ENCODE results near the gene RIC1. TPM values are rescaled to one million over a fixed set of nuclear protein-coding genes. Genes with fewer than 3 reads are reported as not detected.

The RIC1 gene
- total and polyA plus RNA-seq, 2 of the 8 experiments (the other 6 are each of a cell fraction or from before 2014, with no cell fraction given): 10.7 to 24.5 TPM

GRCh38 chr9:5767968-5768932 is 139.3 kb downstream of the RIC1 start:
- Histone ChIP-seq H2BK5ac (ENCODE audit: low read depth, low read length) (no peak overlapping the region), H3K56ac (replicated peaks; ENCODE audit: insufficient read length, low read depth, low read length) (no peak overlapping the region), H2BK20ac (ENCODE audit: low read length) (no peak overlapping the region), H3K27me3 (replicated peaks in 1 of 4; ENCODE audit: control insufficient read depth in 3 of 4, extremely low read depth in 1 of 4, insufficient read depth in 3 of 4, low read length in 3 of 4) (no peaks in the 10 kb centered on the region), H3K4me3 (ENCODE audit: extremely low read depth in 1 of 4, insufficient read depth in 2 of 4, low read depth in 3 of 4, low read length in 4 of 4) (no peak overlapping the region), H3K23ac (ENCODE audit: insufficient read length) (no peak overlapping the region), H3K79me2 (ENCODE audit: control insufficient read depth in 1 of 2, insufficient read depth in 2 of 2, low read length in 2 of 2) (no peaks in the 10 kb centered on the region), H4K91ac (replicated peaks; ENCODE audit: insufficient read length, low read length) (no peak overlapping the region), H4K20me1 (replicated peaks in 1 of 2; ENCODE audit: control insufficient read depth in 1 of 2, insufficient read depth in 2 of 2, low read length in 2 of 2) (peaks cover 2 to 3% of the 10 kb centered on the region in 2 experiments), H3K4me2 (ENCODE audit: insufficient read depth in 1 of 2, low read depth in 2 of 2, low read length in 2 of 2) (no peak overlapping the region), H2BK15ac (ENCODE audit: low read length) (no peak overlapping the region), H3K4ac (replicated peaks; ENCODE audit: insufficient read length, low read depth, low read length) (no peak overlapping the region), H3K4me1 (replicated peaks in 1 of 4; ENCODE audit: control insufficient read depth in 3 of 4, insufficient read depth in 4 of 4, low read length in 3 of 4) (no peaks in the 10 kb centered on the region), H4K8ac (ENCODE audit: extremely low read depth, insufficient read depth, low read length) (no peak overlapping the region), H3K9me3 (ENCODE audit: insufficient read depth in 2 of 2, low read depth in 1 of 2, low read length in 1 of 2) (no peaks in the 10 kb centered on the region), H3K36me3 (ENCODE audit: control insufficient read depth in 2 of 4, insufficient read depth in 4 of 4, low read length in 3 of 4) (peaks cover 3 to 46% (median 19%) of the 10 kb centered on the region in 4 experiments; a peak in 7 of 8 replicates), H2AFZ (ENCODE audit: low read length) (no peak overlapping the region), H3K9ac (replicated peaks in 1 of 4; ENCODE audit: extremely low read depth in 1 of 4, low read depth in 3 of 4, low read length in 3 of 4) (no peak overlapping the region), H2AK5ac (ENCODE audit: low read depth, low read length) (no peak overlapping the region), H3K79me1 (ENCODE audit: low read depth, low read length) (no peaks in the 10 kb centered on the region), H3K27ac (ENCODE audit: low read depth, low read length) (no peak overlapping the region), H2BK120ac (replicated peaks; ENCODE audit: low read depth, low read length) (no peak overlapping the region), H3K14ac (ENCODE audit: insufficient read length) (no peak overlapping the region), H2BK12ac (ENCODE audit: low read depth, low read length) (no peak overlapping the region), H4K5ac (ENCODE audit: insufficient read length, low read depth, low read length) (no peak overlapping the region), H3K23me2 (ENCODE audit: low read depth, low read length) (no peaks in the 10 kb centered on the region), H3K18ac (ENCODE audit: extremely low read depth, low read length) (no peak overlapping the region)
- POLR2A ChIA-PET (ENCODE audit: partially characterized antibody): no interaction called here
- CTCF ChIA-PET (ENCODE audit: partially characterized antibody): no interaction called here
- DNase-seq (ENCODE audit: low read depth in 1 of 2, low spot score in 2 of 2) (no peak), FAIRE-seq (no peak)
- 96% methylated on average over 5 of the region's 5 CpGs; no CpG with 5 or more reads in 1 of the 2 experiments for WGBS, 2 experiments (ENCODE audit: extremely low coverage in 1 of 2, insufficient coverage in 1 of 2, insufficient read length in 1 of 2, insufficient replicate concordance in 2 of 2, low coverage in 1 of 2, low lambda C conversion rate in 2 of 2, missing lambda C conversion rate in 1 of 2)
- no peak for TF ChIP-seq NANOG (IDR thresholded peaks at IDR 0.05; ENCODE audit: insufficient read depth, low read depth, low read length, poor library complexity, severe bottlenecking)
- TF ChIP-seq ASH2L (IDR thresholded peaks at IDR 0.05; ENCODE audit: low read length): no peak
- TF ChIP-seq POU5F1 (IDR thresholded peaks at IDR 0.05; ENCODE audit: low read depth, low read length): no peak
- TF ChIP-seq POLR2A (IDR thresholded peaks at IDR 0.05; ENCODE audit: control extremely low read depth in 1 of 2, low read depth in 2 of 2, low read length in 2 of 2): no peak
- TF ChIP-seq SAP30 (IDR thresholded peaks at IDR 0.05; ENCODE audit: insufficient read depth, insufficient replicate concordance, low read length): no peak
